DOHH2 (cell line): ENCODE results near the gene FBXO28.

Experiments
- H3F3A ChIP-seq: fragments of 200-600 bp; sonication (generic), shearing (Covaris generic); 2 replicates; pipeline ENCODE4 v1.6.0; 2016; ENCODE audit warnings: antibody characterized with exemption, mild to moderate bottlenecking; ENCODE audit not compliant: control insufficient read depth, insufficient read depth
- H3K27ac ChIP-seq: fragments of 200-600 bp; sonication (generic); 2 replicates; pipeline ENCODE4 v1.5.1; 2014; ENCODE audit warnings: low read depth, mild to moderate bottlenecking, low read length, moderate library complexity
- H3K27me3 ChIP-seq: fragments of 200-600 bp; sonication (generic); 2 replicates; pipeline ENCODE4 v1.6.1; 2014; ENCODE audit warnings: mild to moderate bottlenecking, low read length, mixed read lengths; ENCODE audit not compliant: control insufficient read depth
- H3K36me3 ChIP-seq: fragments of 200-600 bp; sonication (generic); 2 replicates; pipeline ENCODE4 v1.6.1; 2014; ENCODE audit warnings: mild to moderate bottlenecking, low read length, moderate library complexity, mixed read lengths; ENCODE audit not compliant: control insufficient read depth
- H3K4me1 ChIP-seq: fragments of 200-600 bp; sonication (generic); 2 replicates; pipeline ENCODE4 v1.6.1; 2014; ENCODE audit warnings: mild to moderate bottlenecking, low read length, mixed read lengths; ENCODE audit not compliant: control insufficient read depth
- H3K4me2 ChIP-seq: fragments of 200-600 bp; sonication (generic); 2 replicates; pipeline ENCODE4 v1.6.0; 2014; ENCODE audit warnings: mild to moderate bottlenecking, low read length, moderate library complexity
- H3K4me3 ChIP-seq: fragments of 200-600 bp; sonication (generic); 2 replicates; pipeline ENCODE4 v1.5.1; 2014; ENCODE audit warnings: mild to moderate bottlenecking, low read length, mixed read lengths
- H3K79me2 ChIP-seq: fragments of 200-600 bp; sonication (generic); 2 replicates; pipeline ENCODE4 v1.6.1; 2014; ENCODE audit warnings: mild to moderate bottlenecking, low read length, mixed read lengths; ENCODE audit not compliant: control insufficient read depth
- H3K9me2 ChIP-seq: fragments of 200-600 bp; sonication (generic); replicated peaks from 2 replicates; pipeline ENCODE4 v1.6.1; 2014; ENCODE audit warnings: mild to moderate bottlenecking, low read length, mixed read lengths; ENCODE audit not compliant: control insufficient read depth
- H3K9me3 ChIP-seq: fragments of 200-600 bp; sonication (generic); 2 replicates; pipeline ENCODE4 v1.6.1; 2014; ENCODE audit warnings: antibody characterized with exemption, low read length, mixed read lengths; ENCODE audit not compliant: control insufficient read depth, insufficient read depth
- H4K20me1 ChIP-seq: fragments of 200-600 bp; sonication (generic); 2 replicates; pipeline ENCODE4 v1.6.0; 2014; ENCODE audit warnings: low read depth, mild to moderate bottlenecking, antibody characterized with exemption, low read length, moderate library complexity; ENCODE audit not compliant: control insufficient read depth, insufficient read depth
- CTCF ChIP-seq: fragments of 200-600 bp; sonication (generic); IDR thresholded peaks from one replicate; pipeline ENCODE4 v1.5.1; 2014; ENCODE audit warnings: antibody characterized with exemption, mild to moderate bottlenecking, low read depth, low read length; ENCODE audit not compliant: poor library complexity, severe bottlenecking
- EZH2phosphoT487 ChIP-seq: fragments of 200-600 bp; sonication (generic); IDR thresholded peaks from 2 replicates; pipeline ENCODE4 v1.6.1; 2017; ENCODE audit warnings: borderline replicate concordance, mild to moderate bottlenecking, antibody characterized with exemption, low read length, moderate library complexity, mixed read lengths

FBXO28 gene

GRCh38 chr1:224089583-224089982 is 24.3 kb upstream of the FBXO28 start:
- Histone ChIP-seq H3K4me1 (no peaks in the 10 kb centered on the region), H3K4me2 (no peak overlapping the region), H3K79me2 (no peaks in the 10 kb centered on the region), H3K9me3 (no peaks in the 10 kb centered on the region), H3F3A (no peaks in the 10 kb centered on the region), H3K27me3 (peaks cover 14% of the 10 kb centered on the region), H3K27ac (no peak overlapping the region), H4K20me1 (no peaks in the 10 kb centered on the region), H3K36me3 (no peaks in the 10 kb centered on the region), H3K9me2 (no peaks in the 10 kb centered on the region), H3K4me3 (no peak overlapping the region)
- no peak for TF ChIP-seq CTCF
- TF ChIP-seq EZH2phosphoT487, result no peak

GRCh38 chr1:224090116-224090515 is 23.8 kb upstream of the FBXO28 start:
- H3K4me1 ChIP-seq, result no peaks in the 10 kb centered on the region
- no peak overlapping the region for H3K4me3 ChIP-seq
- no peaks in the 10 kb centered on the region for H3F3A ChIP-seq
- no peaks in the 10 kb centered on the region for H3K36me3 ChIP-seq
- peaks cover 14% of the 10 kb centered on the region for H3K27me3 ChIP-seq
- TF ChIP-seq CTCF (no peak), EZH2phosphoT487 (no peak)
- H4K20me1 ChIP-seq, result no peaks in the 10 kb centered on the region
- no peaks in the 10 kb centered on the region for H3K79me2 ChIP-seq
- no peak overlapping the region for H3K27ac ChIP-seq
- H3K4me2 ChIP-seq, result no peak overlapping the region
- no peaks in the 10 kb centered on the region for H3K9me2 ChIP-seq
- H3K9me3 ChIP-seq, result no peaks in the 10 kb centered on the region

GRCh38 chr1:224092111-224092510 is 21.8 kb upstream of the FBXO28 start:
- TF ChIP-seq CTCF (no peak), EZH2phosphoT487 (no peak)

GRCh38 chr1:224092601-224093000 is 21.3 kb upstream of the FBXO28 start:
- Histone ChIP-seq H3K9me2 (no peaks in the 10 kb centered on the region), H3K27me3 (peaks cover 14% of the 10 kb centered on the region), H3K79me2 (no peaks in the 10 kb centered on the region), H3K4me3 (no peak overlapping the region), H3K27ac (no peak overlapping the region), H3F3A (no peaks in the 10 kb centered on the region), H3K36me3 (no peaks in the 10 kb centered on the region), H3K4me2 (no peak overlapping the region), H3K9me3 (no peaks in the 10 kb centered on the region), H4K20me1 (no peaks in the 10 kb centered on the region), H3K4me1 (no peaks in the 10 kb centered on the region)
- TF ChIP-seq EZH2phosphoT487, result no peak
- no peak for TF ChIP-seq CTCF

More at GRCh38 chr1:224092111-224092510, 21.8 kb upstream of the FBXO28 start:
- H3K27me3 ChIP-seq, result peaks cover 14% of the 10 kb centered on the region
- H3K4me2 ChIP-seq, result no peak overlapping the region
- H4K20me1 ChIP-seq, result no peaks in the 10 kb centered on the region
- no peaks in the 10 kb centered on the region for H3K4me1 ChIP-seq
- H3K36me3 ChIP-seq, result no peaks in the 10 kb centered on the region
- no peak overlapping the region for H3K4me3 ChIP-seq
- no peaks in the 10 kb centered on the region for H3K79me2 ChIP-seq
- H3K9me2 ChIP-seq, result no peaks in the 10 kb centered on the region
- H3K27ac ChIP-seq, result no peak overlapping the region
- no peaks in the 10 kb centered on the region for H3F3A ChIP-seq
- no peaks in the 10 kb centered on the region for H3K9me3 ChIP-seq
